MM.1S (cell line): ENCODE data around the gene ADGRV1.

Experiments used
- DNase-seq: peaks from one replicate; pipeline ENCODE4 v3.0.0-alpha.2; 2015
- H2AFZ ChIP-seq: fragments of 300-600 bp; sonication (generic); 2 replicates; pipeline ENCODE4 v1.6.0; 2016; ENCODE audit warnings: antibody characterized with exemption, low read length
- H3F3A ChIP-seq: fragments of 300-600 bp; sonication (generic); 2 replicates; pipeline ENCODE4 v1.6.1; 2016; ENCODE audit warnings: mild to moderate bottlenecking, antibody characterized with exemption, low read length, moderate library complexity, mixed read lengths; ENCODE audit not compliant: insufficient read depth
- H3K27ac ChIP-seq: fragments of 300-600 bp; sonication (generic); 2 replicates; pipeline ENCODE4 v1.5.1; 2016; ENCODE audit warnings: mild to moderate bottlenecking, low read length
- H3K27me3 ChIP-seq: fragments of 300-600 bp; sonication (generic); replicated peaks from 2 replicates; pipeline ENCODE4 v1.6.0; 2016; ENCODE audit warnings: low read length; ENCODE audit not compliant: insufficient read depth
- H3K36me3 ChIP-seq: fragments of 300-600 bp; sonication (generic); replicated peaks from 2 replicates; pipeline ENCODE4 v1.6.1; 2016; ENCODE audit warnings: mild to moderate bottlenecking, low read length, mixed read lengths; ENCODE audit not compliant: insufficient read depth
- H3K4me1 ChIP-seq: fragments of 300-600 bp; sonication (generic); 2 replicates; pipeline ENCODE4 v1.6.1; 2016; ENCODE audit warnings: low read length, mixed read lengths
- H3K4me2 ChIP-seq: fragments of 300-600 bp; sonication (generic); 2 replicates; pipeline ENCODE4 v1.6.0; 2016; ENCODE audit warnings: low read depth, low read length
- H3K4me3 ChIP-seq: fragments of 300-600 bp; sonication (generic); 2 replicates; pipeline ENCODE4 v1.5.1; 2016; ENCODE audit warnings: low read length, mixed read lengths
- H3K79me2 ChIP-seq: fragments of 300-600 bp; sonication (generic); 2 replicates; pipeline ENCODE4 v1.6.1; 2016; ENCODE audit warnings: mixed run types, low read length, mixed read lengths
- H3K9ac ChIP-seq: fragments of 300-600 bp; sonication (generic); 2 replicates; pipeline ENCODE4 v1.6.1; 2016; ENCODE audit warnings: low read length, mixed read lengths
- H3K9me2 ChIP-seq: fragments of 300-600 bp; sonication (generic); replicated peaks from 2 replicates; pipeline ENCODE4 v1.6.1; 2016; ENCODE audit warnings: mild to moderate bottlenecking, low read length, mixed read lengths; ENCODE audit not compliant: insufficient read depth
- H3K9me3 ChIP-seq: fragments of 300-600 bp; sonication (generic); replicated peaks from 2 replicates; pipeline ENCODE4 v1.6.1; 2016; ENCODE audit warnings: mild to moderate bottlenecking, low read length, mixed read lengths; ENCODE audit not compliant: insufficient read depth
- H4K20me1 ChIP-seq: fragments of 300-600 bp; sonication (generic); 2 replicates; pipeline ENCODE4 v1.6.1; 2016; ENCODE audit warnings: mild to moderate bottlenecking, low read length, moderate library complexity, mixed read lengths; ENCODE audit not compliant: insufficient read depth
- EZH2 ChIP-seq: fragments of 300-600 bp; sonication (generic); optimal IDR thresholded peaks from 2 replicates; pipeline ENCODE3; 2017; ENCODE audit warnings: low read depth, mild to moderate bottlenecking, antibody characterized with exemption, low read length, mixed read lengths
- EZH2phosphoT487 ChIP-seq: fragments of 300-600 bp; sonication (generic); IDR thresholded peaks from 2 replicates; pipeline ENCODE4 v1.6.1; 2018; ENCODE audit warnings: antibody characterized with exemption, low read length
- TF ChIP-seq, protein P1 (sequence below): fragments of 300-600 bp; sonication (generic); IDR thresholded peaks from 2 replicates; pipeline ENCODE4 v1.5.1; 2016; ENCODE audit warnings: antibody characterized with exemption, low read length, mixed read lengths

ADGRV1 gene

DNA sequence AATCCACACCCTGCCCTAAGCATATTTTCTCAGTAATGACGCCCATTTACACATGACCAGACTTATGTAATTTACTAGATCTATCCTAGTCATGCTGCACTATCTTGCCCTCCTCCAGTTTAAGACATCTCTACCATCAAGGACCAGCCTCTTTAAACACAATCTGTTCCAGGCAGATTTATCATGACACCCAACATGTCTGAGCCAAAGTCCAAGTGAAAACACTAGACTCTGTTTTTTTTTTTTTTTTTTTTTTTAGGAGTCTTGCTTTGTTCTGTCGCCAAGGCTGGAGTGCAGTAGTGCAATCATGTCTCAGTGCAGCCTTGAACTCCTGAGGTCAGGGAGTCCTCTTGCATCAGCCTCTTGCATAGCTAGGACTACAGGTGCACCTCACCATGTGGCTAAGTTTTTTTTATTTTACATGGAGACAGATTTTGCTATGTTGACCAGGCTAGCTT is 469.9 kb downstream of the ADGRV1 start:
- H3K9me2 ChIP-seq, result no peaks in the 10 kb centered on the region
- H3K9me3 ChIP-seq, result no peaks in the 10 kb centered on the region
- no peak for DNase-seq
- no peaks in the 10 kb centered on the region for H4K20me1 ChIP-seq
- H3F3A ChIP-seq, result no peaks in the 10 kb centered on the region
- TF ChIP-seq EZH2phosphoT487, result no peak
- TF ChIP-seq, protein P1, sequence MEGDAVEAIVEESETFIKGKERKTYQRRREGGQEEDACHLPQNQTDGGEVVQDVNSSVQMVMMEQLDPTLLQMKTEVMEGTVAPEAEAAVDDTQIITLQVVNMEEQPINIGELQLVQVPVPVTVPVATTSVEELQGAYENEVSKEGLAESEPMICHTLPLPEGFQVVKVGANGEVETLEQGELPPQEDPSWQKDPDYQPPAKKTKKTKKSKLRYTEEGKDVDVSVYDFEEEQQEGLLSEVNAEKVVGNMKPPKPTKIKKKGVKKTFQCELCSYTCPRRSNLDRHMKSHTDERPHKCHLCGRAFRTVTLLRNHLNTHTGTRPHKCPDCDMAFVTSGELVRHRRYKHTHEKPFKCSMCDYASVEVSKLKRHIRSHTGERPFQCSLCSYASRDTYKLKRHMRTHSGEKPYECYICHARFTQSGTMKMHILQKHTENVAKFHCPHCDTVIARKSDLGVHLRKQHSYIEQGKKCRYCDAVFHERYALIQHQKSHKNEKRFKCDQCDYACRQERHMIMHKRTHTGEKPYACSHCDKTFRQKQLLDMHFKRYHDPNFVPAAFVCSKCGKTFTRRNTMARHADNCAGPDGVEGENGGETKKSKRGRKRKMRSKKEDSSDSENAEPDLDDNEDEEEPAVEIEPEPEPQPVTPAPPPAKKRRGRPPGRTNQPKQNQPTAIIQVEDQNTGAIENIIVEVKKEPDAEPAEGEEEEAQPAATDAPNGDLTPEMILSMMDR, result no peak
- TF ChIP-seq EZH2, result no peak
- no peak overlapping the region for H3K9ac ChIP-seq
- no peaks in the 10 kb centered on the region for H3K79me2 ChIP-seq
- no peak overlapping the region for H3K4me3 ChIP-seq
- no peaks in the 10 kb centered on the region for H3K27me3 ChIP-seq
- no peak overlapping the region for H3K4me2 ChIP-seq
- H3K36me3 ChIP-seq, result no peaks in the 10 kb centered on the region
- no peak overlapping the region for H2AFZ ChIP-seq
- no peaks in the 10 kb centered on the region for H3K4me1 ChIP-seq
- H3K27ac ChIP-seq, result no peak overlapping the region

DNA sequence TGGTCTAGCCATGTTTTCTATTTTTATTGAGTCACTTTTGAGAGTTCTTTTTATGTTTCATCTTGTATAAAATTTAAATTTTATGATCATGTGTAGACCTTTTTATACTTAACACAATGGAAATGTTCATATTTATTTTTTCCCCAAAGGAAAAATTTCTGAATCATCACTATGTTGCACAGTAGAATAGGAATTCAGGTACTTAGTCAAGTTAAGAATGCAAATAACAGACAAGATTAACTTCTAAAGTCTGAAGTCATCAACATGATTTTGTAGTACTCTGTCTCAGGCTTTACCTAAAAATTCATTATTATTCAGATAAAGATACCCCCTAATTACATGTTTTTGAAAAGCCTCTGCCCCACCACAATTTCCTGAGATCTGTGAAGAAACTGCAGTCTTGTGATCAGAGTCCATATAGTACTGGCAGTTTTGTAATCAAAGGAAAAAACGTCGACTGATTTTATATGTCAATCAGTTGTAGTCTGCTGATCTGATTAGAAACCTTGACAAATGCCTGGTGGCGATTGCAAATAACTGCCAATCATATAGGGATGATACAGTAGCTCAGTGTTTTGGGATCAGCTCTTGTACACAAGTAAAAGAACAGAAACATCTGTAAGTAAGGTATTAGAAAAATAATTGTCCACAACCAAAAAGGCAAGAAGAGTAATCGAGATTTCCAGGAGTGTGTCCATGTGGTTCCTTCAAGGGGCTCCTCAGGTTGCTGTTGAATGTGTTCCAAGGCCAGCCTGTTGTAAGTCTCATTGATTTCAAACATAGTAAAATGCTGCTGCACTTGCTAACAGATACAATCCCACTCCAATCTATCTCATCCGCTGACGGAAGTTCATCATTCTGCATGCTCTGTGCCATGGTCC is 472.2 kb downstream of the ADGRV1 start:
- no peak overlapping the region for H3K4me3 ChIP-seq
- H4K20me1 ChIP-seq, result no peaks in the 10 kb centered on the region
- no peak overlapping the region for H3K9ac ChIP-seq
- H3K79me2 ChIP-seq, result no peaks in the 10 kb centered on the region
- H3K36me3 ChIP-seq, result no peaks in the 10 kb centered on the region
- H3K9me3 ChIP-seq, result no peaks in the 10 kb centered on the region
- H3K9me2 ChIP-seq, result no peaks in the 10 kb centered on the region
- H2AFZ ChIP-seq, result no peak overlapping the region
- H3K4me2 ChIP-seq, result no peak overlapping the region
- no peaks in the 10 kb centered on the region for H3K4me1 ChIP-seq
- H3F3A ChIP-seq, result no peaks in the 10 kb centered on the region
- H3K27me3 ChIP-seq, result no peaks in the 10 kb centered on the region
- DNase-seq, result no peak
- TF ChIP-seq EZH2, result no peak
- TF ChIP-seq, protein P1, result no peak
- TF ChIP-seq EZH2phosphoT487, result no peak
- H3K27ac ChIP-seq, result no peak overlapping the region

DNA sequence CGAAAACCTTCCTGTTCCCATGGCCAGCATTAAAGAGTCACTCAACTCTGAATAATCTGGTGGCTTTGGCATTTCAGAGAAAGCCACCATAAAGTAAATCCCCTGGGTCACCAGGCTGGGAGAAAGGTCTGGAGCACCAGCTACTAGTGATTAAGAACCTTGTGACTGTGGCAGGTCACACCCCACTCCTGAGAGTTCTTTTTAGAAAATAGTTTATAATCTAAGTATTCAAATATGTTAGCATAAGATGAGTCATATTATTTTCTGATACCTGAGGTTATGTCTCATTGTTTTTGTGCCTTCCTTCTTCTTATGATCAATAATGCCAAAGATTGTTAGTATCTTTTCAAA is 472.8 kb downstream of the ADGRV1 start:
- Histone ChIP-seq H3K27ac (no peak overlapping the region), H3K79me2 (no peaks in the 10 kb centered on the region), H2AFZ (no peak overlapping the region), H3K9me3 (no peaks in the 10 kb centered on the region), H3K4me3 (no peak overlapping the region), H3K36me3 (no peaks in the 10 kb centered on the region), H3K9me2 (no peaks in the 10 kb centered on the region), H3K4me1 (no peaks in the 10 kb centered on the region), H3F3A (no peaks in the 10 kb centered on the region), H3K9ac (no peak overlapping the region), H3K27me3 (no peaks in the 10 kb centered on the region), H3K4me2 (no peak overlapping the region), H4K20me1 (no peaks in the 10 kb centered on the region)
- TF ChIP-seq EZH2phosphoT487 (no peak), EZH2 (no peak)
- DNase-seq, result no peak

DNA sequence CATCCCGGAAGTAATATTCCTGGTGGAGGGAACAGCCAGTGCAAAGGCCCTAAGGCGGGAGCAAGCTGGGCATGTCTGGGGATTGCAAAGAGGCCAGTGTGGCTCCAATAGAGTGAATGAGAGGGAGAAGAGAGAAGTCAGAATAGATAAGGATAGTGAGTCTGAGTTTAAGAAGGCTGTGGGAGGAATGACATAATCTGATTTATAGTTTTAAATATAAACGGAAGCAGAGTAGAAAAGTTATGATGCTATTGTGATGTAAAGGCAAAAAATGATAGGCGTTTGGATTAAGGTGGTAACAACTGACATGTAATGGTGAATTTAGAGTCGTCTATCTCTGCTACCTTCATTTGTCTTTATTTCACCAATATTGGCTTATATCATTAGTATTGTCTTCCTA is 473.5 kb downstream of the ADGRV1 start:
- no peak for DNase-seq
- Histone ChIP-seq H4K20me1 (no peaks in the 10 kb centered on the region), H3K9me2 (no peaks in the 10 kb centered on the region), H3K27ac (no peak overlapping the region), H3K79me2 (no peaks in the 10 kb centered on the region), H3K36me3 (no peaks in the 10 kb centered on the region), H3F3A (no peaks in the 10 kb centered on the region), H3K4me2 (no peak overlapping the region), H3K4me3 (no peak overlapping the region), H3K9me3 (no peaks in the 10 kb centered on the region), H3K9ac (no peak overlapping the region), H2AFZ (no peak overlapping the region), H3K4me1 (no peaks in the 10 kb centered on the region), H3K27me3 (no peaks in the 10 kb centered on the region)
- TF ChIP-seq EZH2 (no peak), EZH2phosphoT487 (no peak)
- TF ChIP-seq, protein P1, result no peak
